Thoracic aorta (tissue), 2 donors: Measurements from ENCODE around the gene MAML3. TPM values are rescaled to one million over a fixed set of nuclear protein-coding genes. Genes with fewer than 3 reads are reported as not detected.

Source experiments
- ATAC-seq: fragments of 150-250 bp; one replicate; pipeline ENCODE4 v1.8.0; 2017; ENCODE audit warnings: low read depth; ENCODE audit not compliant: insufficient number of reproducible peaks, low FRiP score
- DNase-seq: peaks from one replicate; pipeline ENCODE4 v3.0.0-alpha.2; 2020; ENCODE audit warnings: low spot score
- H3K27ac ChIP-seq, 2 donors: fragments of 200-600 bp; sonication (generic); 1 replicate in 1 of 2; 2 replicates in 1 of 2; pipeline ENCODE4 v1.5.1; 2016; ENCODE audit warnings: mild to moderate bottlenecking in 2 of 2, moderate library complexity in 2 of 2
- H3K27me3 ChIP-seq: fragments of 200-600 bp; sonication (generic); replicated peaks from 2 replicates; pipeline ENCODE4 v1.6.0; 2016; ENCODE audit warnings: mild to moderate bottlenecking; ENCODE audit not compliant: insufficient read depth
- H3K36me3 ChIP-seq: fragments of 200-600 bp; sonication (generic); one replicate; pipeline ENCODE4 v1.5.1; 2016
- H3K4me1 ChIP-seq, 2 donors: fragments of 200-600 bp; sonication (generic); 1 replicate in 1 of 2; 2 replicates in 1 of 2; pipeline versions ENCODE4 v1.5.1 to v1.6.0; 2016; ENCODE audit warnings: low read depth in 2 of 2, mild to moderate bottlenecking in 1 of 2; ENCODE audit not compliant: control insufficient read depth in 1 of 2
- H3K4me3 ChIP-seq: fragments of 200-600 bp; sonication (generic); 2 replicates; pipeline ENCODE4 v1.5.1; 2016; ENCODE audit warnings: mild to moderate bottlenecking
- H3K9me3 ChIP-seq: fragments of 200-600 bp; sonication (generic); 2 replicates; pipeline ENCODE4 v1.5.1; 2016
- total RNA-seq, 2 donors: library from RNA; depleted of rRNA; stranded (reverse); fragments of >200 nt; gene quantifications; one replicate each; pipeline versions ENCODE4 v1.1.0 to v1.2.3, GENCODE V29; 2016
- TF ChIP-seq, protein P1 (sequence below): fragments of 200-600 bp; sonication (generic); IDR thresholded peaks from one replicate; pipeline ENCODE4 v1.5.1; 2019; ENCODE audit warnings: antibody characterized with exemption

Gene MAML3
- total RNA-seq, 2 donors from 2014 or later, result 7.3 to 14.1 TPM

GRCh38 chr4:139824882-139825522, 329.0 kb downstream of the MAML3 start:
- no peak for DNase-seq
- Histone ChIP-seq H3K27ac (no peak overlapping the region), H3K4me3 (no peak overlapping the region), H3K4me1 (no peaks in the 10 kb centered on the region), H3K27me3 (no peaks in the 10 kb centered on the region), H3K9me3 (no peaks in the 10 kb centered on the region), H3K36me3 (no peaks in the 10 kb centered on the region)
- TF ChIP-seq, protein P1, sequence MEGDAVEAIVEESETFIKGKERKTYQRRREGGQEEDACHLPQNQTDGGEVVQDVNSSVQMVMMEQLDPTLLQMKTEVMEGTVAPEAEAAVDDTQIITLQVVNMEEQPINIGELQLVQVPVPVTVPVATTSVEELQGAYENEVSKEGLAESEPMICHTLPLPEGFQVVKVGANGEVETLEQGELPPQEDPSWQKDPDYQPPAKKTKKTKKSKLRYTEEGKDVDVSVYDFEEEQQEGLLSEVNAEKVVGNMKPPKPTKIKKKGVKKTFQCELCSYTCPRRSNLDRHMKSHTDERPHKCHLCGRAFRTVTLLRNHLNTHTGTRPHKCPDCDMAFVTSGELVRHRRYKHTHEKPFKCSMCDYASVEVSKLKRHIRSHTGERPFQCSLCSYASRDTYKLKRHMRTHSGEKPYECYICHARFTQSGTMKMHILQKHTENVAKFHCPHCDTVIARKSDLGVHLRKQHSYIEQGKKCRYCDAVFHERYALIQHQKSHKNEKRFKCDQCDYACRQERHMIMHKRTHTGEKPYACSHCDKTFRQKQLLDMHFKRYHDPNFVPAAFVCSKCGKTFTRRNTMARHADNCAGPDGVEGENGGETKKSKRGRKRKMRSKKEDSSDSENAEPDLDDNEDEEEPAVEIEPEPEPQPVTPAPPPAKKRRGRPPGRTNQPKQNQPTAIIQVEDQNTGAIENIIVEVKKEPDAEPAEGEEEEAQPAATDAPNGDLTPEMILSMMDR, result no peak
- no peak for ATAC-seq

GRCh38 chr4:139823746-139824145, 330.2 kb downstream of the MAML3 start:
- no peak for ATAC-seq
- no peaks in the 10 kb centered on the region for H3K4me1 ChIP-seq
- H3K4me3 ChIP-seq, result no peak overlapping the region
- DNase-seq, result no peak
- H3K27me3 ChIP-seq, result no peaks in the 10 kb centered on the region
- TF ChIP-seq, protein P1, result no peak
- H3K27ac ChIP-seq, result no peak overlapping the region
- no peaks in the 10 kb centered on the region for H3K36me3 ChIP-seq
- H3K9me3 ChIP-seq, result no peaks in the 10 kb centered on the region

DNA sequence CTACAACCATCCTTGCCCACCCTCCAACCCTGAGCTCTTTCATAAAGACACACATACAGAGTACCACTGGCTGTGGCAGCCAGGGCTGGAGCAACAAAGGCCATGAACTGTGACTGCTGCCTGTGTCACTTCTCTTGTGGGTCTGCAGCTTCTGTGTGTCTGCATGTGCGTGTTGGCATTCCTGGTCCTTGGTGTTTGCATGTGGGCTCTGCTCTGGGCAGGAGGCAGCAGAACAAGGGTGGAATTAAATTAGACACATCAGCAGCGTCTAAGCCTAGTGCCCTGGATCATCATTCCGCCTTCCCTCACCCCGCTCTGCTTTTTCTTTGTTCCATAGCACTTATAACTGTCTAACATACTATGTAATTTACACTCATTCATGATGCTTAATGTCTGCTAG, 330.6 kb downstream of the MAML3 start:
- ATAC-seq (no peak), DNase-seq (no peak)
- H3K4me1 ChIP-seq, result no peaks in the 10 kb centered on the region
- no peaks in the 10 kb centered on the region for H3K36me3 ChIP-seq
- H3K27ac ChIP-seq, result no peak overlapping the region
- no peak overlapping the region for H3K4me3 ChIP-seq
- H3K27me3 ChIP-seq, result no peaks in the 10 kb centered on the region
- no peaks in the 10 kb centered on the region for H3K9me3 ChIP-seq
- TF ChIP-seq, protein P1, result no peak

DNA sequence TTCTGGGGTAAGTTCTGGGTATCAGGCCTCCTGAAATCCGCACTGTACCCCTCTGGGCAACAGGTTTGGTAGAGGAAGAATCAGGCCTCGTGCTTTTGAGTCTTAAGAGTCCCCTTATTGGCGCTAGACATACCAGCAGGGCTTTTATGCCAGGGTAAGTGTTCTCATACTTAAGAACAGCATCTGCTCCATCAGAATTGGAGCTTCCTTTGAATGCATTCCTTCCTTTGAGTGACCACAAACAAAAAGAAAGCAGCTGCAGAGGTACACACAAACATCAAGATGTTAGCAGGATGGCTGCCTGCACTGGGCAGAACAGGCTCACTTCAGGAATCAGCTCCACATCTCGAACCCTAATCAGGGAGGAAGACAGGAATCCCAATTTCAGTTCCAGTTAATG, 331.6 kb downstream of the MAML3 start:
- TF ChIP-seq, protein P1, result no peak
- Histone ChIP-seq H3K4me1 (no peaks in the 10 kb centered on the region), H3K27ac (no peak overlapping the region), H3K4me3 (no peak overlapping the region), H3K9me3 (no peaks in the 10 kb centered on the region), H3K36me3 (no peaks in the 10 kb centered on the region), H3K27me3 (no peaks in the 10 kb centered on the region)
- no peak for DNase-seq
- ATAC-seq, result no peak

- Histone ChIP-seq H3K4me3 (no peak overlapping the region), H3K36me3 (no peaks in the 10 kb centered on the region), H3K9me3 (no peaks in the 10 kb centered on the region), H3K27me3 (no peaks in the 10 kb centered on the region), H3K4me1 (peaks cover 10 to 17% of the 10 kb centered on the region in 2 donors), H3K27ac (no peak overlapping the region)
- ATAC-seq, result no peak
- no peak for DNase-seq
- TF ChIP-seq, protein P1, result no peak
Measured at GRCh38 chr4:139819082-139819481, 334.9 kb downstream of the MAML3 start.
